Lower leg skin (tissue), 3 donors: ENCODE results near the gene FAM136A.

Experiments used
- CTCF ChIP-seq, 3 donors: fragments of 450-650 bp; IDR thresholded peaks; one replicate each; pipeline ENCODE4 v1.5.1; 2016; ENCODE audit warnings: antibody characterized with exemption in 3 of 3, mild to moderate bottlenecking in 3 of 3, moderate library complexity in 2 of 3
- POLR2A ChIP-seq, 2 donors: fragments of 450-650 bp; IDR thresholded peaks; one replicate each; pipeline ENCODE4 v1.6.1; 2016 to 2017; ENCODE audit warnings: antibody characterized with exemption in 2 of 2, mild to moderate bottlenecking in 1 of 2, moderate library complexity in 1 of 2

GRCh38 chr2:70328921-70329561 lies 27.2 kb upstream of the FAM136A start:
- TF ChIP-seq POLR2A (IDR thresholded peaks at IDR 0.05), result no peak
- no peak for TF ChIP-seq CTCF (IDR thresholded peaks at IDR 0.05)
